ENCODE measurements around the gene LIX1. TPM values are rescaled to one million over a fixed set of nuclear protein-coding genes. Genes with fewer than 3 reads are reported as not detected.
A peak's percentile ranks its signal among the peaks of the same experiment; 100 is the strongest.

Gene LIX1
- total RNA-seq, 3 donors from 2014 or later (not counting 1 experiment from before 2014, with no cell fraction given): not detected

- intact Hi-C loops (cut with micrococcal nuclease): loop anchor here (10.0 kb wide), 2 partner anchors 181 to 821 kb away; no protein-coding TSS in a partner anchor
- H3K4me1 Mint-ChIP-seq: peaks cover 0 to 12% of the 10 kb centered on the region in 2 donors
- peaks cover 79% of the 10 kb centered on the region for H3K36me3 ChIP-seq (ENCODE audit: control insufficient read depth, insufficient read depth, low read length)
These were observed 23.3 kb upstream of the LIX1 start for GRCh38 chr5:97165726-97166125.

GRCh38 chr5:97164846-97165245 is 22.4 kb upstream of the LIX1 start:
- intact Hi-C loops (cut with micrococcal nuclease): loop anchor here (10.0 kb wide), 2 partner anchors 180 to 820 kb away; no protein-coding TSS in a partner anchor
- Histone ChIP-seq H3K9me3 (ENCODE audit: control insufficient read depth, insufficient read depth, low read length) (no peaks in the 10 kb centered on the region), H3K4me1 (ENCODE audit: control insufficient read depth, insufficient read depth, low read length) (no peaks in the 10 kb centered on the region), H3K27me3 (ENCODE audit: control insufficient read depth, insufficient read depth, low read length) (no peaks in the 10 kb centered on the region), H3K27ac (ENCODE audit: low read length) (no peak overlapping the region), H3K36me3 (ENCODE audit: control insufficient read depth, insufficient read depth, low read length) (peaks cover 77% of the 10 kb centered on the region), H3K4me3 (ENCODE audit: low read length) (no peak overlapping the region)
- no peaks in the 10 kb centered on the region for H3K9me3 Mint-ChIP-seq
- H3K27ac Mint-ChIP-seq: peak overlapping the region in 1 of 2 donors; percentile 22
- no peak overlapping the region for H3K4me3 Mint-ChIP-seq
- ATAC-seq (no peak), DNase-seq (no peak)
- H3K36me3 Mint-ChIP-seq: peaks cover 9% of the 10 kb centered on the region
- peaks cover 0 to 12% of the 10 kb centered on the region in 2 donors for H3K4me1 Mint-ChIP-seq
- TF ChIP-seq CTCF (IDR thresholded peaks at IDR 0.05): no peak
- no peaks in the 10 kb centered on the region for H3K27me3 Mint-ChIP-seq (ENCODE audit: low read depth in 2 of 2)

More at GRCh38 chr5:97165726-97166125, 23.3 kb upstream of the LIX1 start:
- Mint-ChIP-seq H3K4me3 (no peak overlapping the region), H3K36me3 (peaks cover 9% of the 10 kb centered on the region), H3K27me3 (ENCODE audit: low read depth in 2 of 2) (no peaks in the 10 kb centered on the region), H3K27ac (peak overlapping the region in 1 of 2 donors; percentile 22), H3K9me3 (no peaks in the 10 kb centered on the region)
- H3K9me3 ChIP-seq (ENCODE audit: control insufficient read depth, insufficient read depth, low read length): no peaks in the 10 kb centered on the region
- WGBS (ENCODE audit: insufficient coverage): 76% methylated on average over 1 of the region's 1 CpG
- DNase-seq: no peak
- ATAC-seq: no peak
- no peak overlapping the region for H3K27ac ChIP-seq (ENCODE audit: low read length)
- TF ChIP-seq CTCF (IDR thresholded peaks at IDR 0.05): no peak
- H3K4me3 ChIP-seq (ENCODE audit: low read length): no peak overlapping the region
- H3K27me3 ChIP-seq (ENCODE audit: control insufficient read depth, insufficient read depth, low read length): no peaks in the 10 kb centered on the region
- no peaks in the 10 kb centered on the region for H3K4me1 ChIP-seq (ENCODE audit: control insufficient read depth, insufficient read depth, low read length)

- H3K4me3 ChIP-seq (ENCODE audit: low read length): no peak overlapping the region
- WGBS (ENCODE audit: insufficient coverage): 99% methylated on average over 4 of the region's 5 CpGs
- intact Hi-C loops (cut with micrococcal nuclease): loop anchor here (2.0 to 10.0 kb wide), 4 partner anchors 179 to 819 kb away; partner anchors contain the start of gene ERAP1
- Mint-ChIP-seq H3K27ac (no peak overlapping the region), H3K4me3 (no peak overlapping the region), H3K4me1 (peaks cover 0 to 12% of the 10 kb centered on the region in 2 donors), H3K27me3 (ENCODE audit: low read depth in 2 of 2) (no peaks in the 10 kb centered on the region), H3K9me3 (no peaks in the 10 kb centered on the region), H3K36me3 (peaks cover 15% of the 10 kb centered on the region)
- H3K27ac ChIP-seq (ENCODE audit: low read length): no peak overlapping the region
- no peak for TF ChIP-seq CTCF (IDR thresholded peaks at IDR 0.05)
- no peaks in the 10 kb centered on the region for H3K4me1 ChIP-seq (ENCODE audit: control insufficient read depth, insufficient read depth, low read length)
- H3K36me3 ChIP-seq (ENCODE audit: control insufficient read depth, insufficient read depth, low read length): peaks cover 67% of the 10 kb centered on the region
- DNase-seq (no peak), ATAC-seq (no peak)
- H3K27me3 ChIP-seq (ENCODE audit: control insufficient read depth, insufficient read depth, low read length): no peaks in the 10 kb centered on the region
- no peaks in the 10 kb centered on the region for H3K9me3 ChIP-seq (ENCODE audit: control insufficient read depth, insufficient read depth, low read length)
These were observed 21.4 kb upstream of the LIX1 start for GRCh38 chr5:97163790-97164285.

GRCh38 chr5:97163360-97163764 is 21.0 kb upstream of the LIX1 start:
- H3K27ac ChIP-seq (ENCODE audit: low read length): no peak overlapping the region
- intact Hi-C loops (cut with micrococcal nuclease): loop anchor here (2.0 to 10.0 kb wide), 4 partner anchors 179 to 819 kb away; partner anchors contain the start of gene ERAP1

More at GRCh38 chr5:97163360-97163764, 21.0 kb upstream of the LIX1 start:
- H3K9me3 ChIP-seq (ENCODE audit: control insufficient read depth, insufficient read depth, low read length): peaks cover 4% of the 10 kb centered on the region
- peak; percentile 89 for TF ChIP-seq CTCF (IDR thresholded peaks at IDR 0.05)
- peak in 1 of 2 donors; percentile 55 for DNase-seq
- no peaks in the 10 kb centered on the region for H3K4me1 ChIP-seq (ENCODE audit: control insufficient read depth, insufficient read depth, low read length)
- no peak overlapping the region for H3K4me3 ChIP-seq (ENCODE audit: low read length)
- no peaks in the 10 kb centered on the region for H3K27me3 ChIP-seq (ENCODE audit: control insufficient read depth, insufficient read depth, low read length)
- Mint-ChIP-seq H3K4me1 (peaks cover 0 to 12% of the 10 kb centered on the region in 2 donors), H3K9me3 (no peaks in the 10 kb centered on the region), H3K27me3 (ENCODE audit: low read depth in 2 of 2) (peaks cover 0 to 3% of the 10 kb centered on the region in 2 donors), H3K36me3 (peaks cover 17% of the 10 kb centered on the region), H3K27ac (no peak overlapping the region), H3K4me3 (no peak overlapping the region)
- H3K36me3 ChIP-seq (ENCODE audit: control insufficient read depth, insufficient read depth, low read length): peaks cover 63% of the 10 kb centered on the region
- no peak for ATAC-seq
